ENCODE results near the gene CARMIL3.

Gene CARMIL3

GRCh38 chr14:24096545-24097181, 44.9 kb downstream of the CARMIL3 start:
- H3K4me3 ChIP-seq (ENCODE audit: low read depth, low read length), result no peak overlapping the region
- TF ChIP-seq, protein P1, sequence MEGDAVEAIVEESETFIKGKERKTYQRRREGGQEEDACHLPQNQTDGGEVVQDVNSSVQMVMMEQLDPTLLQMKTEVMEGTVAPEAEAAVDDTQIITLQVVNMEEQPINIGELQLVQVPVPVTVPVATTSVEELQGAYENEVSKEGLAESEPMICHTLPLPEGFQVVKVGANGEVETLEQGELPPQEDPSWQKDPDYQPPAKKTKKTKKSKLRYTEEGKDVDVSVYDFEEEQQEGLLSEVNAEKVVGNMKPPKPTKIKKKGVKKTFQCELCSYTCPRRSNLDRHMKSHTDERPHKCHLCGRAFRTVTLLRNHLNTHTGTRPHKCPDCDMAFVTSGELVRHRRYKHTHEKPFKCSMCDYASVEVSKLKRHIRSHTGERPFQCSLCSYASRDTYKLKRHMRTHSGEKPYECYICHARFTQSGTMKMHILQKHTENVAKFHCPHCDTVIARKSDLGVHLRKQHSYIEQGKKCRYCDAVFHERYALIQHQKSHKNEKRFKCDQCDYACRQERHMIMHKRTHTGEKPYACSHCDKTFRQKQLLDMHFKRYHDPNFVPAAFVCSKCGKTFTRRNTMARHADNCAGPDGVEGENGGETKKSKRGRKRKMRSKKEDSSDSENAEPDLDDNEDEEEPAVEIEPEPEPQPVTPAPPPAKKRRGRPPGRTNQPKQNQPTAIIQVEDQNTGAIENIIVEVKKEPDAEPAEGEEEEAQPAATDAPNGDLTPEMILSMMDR (IDR thresholded peaks at IDR 0.05; ENCODE audit: insufficient read depth, low read depth, low read length, missing control alignments), result no peak
- no peak for DNase-seq (ENCODE audit: low read depth)

DNA sequence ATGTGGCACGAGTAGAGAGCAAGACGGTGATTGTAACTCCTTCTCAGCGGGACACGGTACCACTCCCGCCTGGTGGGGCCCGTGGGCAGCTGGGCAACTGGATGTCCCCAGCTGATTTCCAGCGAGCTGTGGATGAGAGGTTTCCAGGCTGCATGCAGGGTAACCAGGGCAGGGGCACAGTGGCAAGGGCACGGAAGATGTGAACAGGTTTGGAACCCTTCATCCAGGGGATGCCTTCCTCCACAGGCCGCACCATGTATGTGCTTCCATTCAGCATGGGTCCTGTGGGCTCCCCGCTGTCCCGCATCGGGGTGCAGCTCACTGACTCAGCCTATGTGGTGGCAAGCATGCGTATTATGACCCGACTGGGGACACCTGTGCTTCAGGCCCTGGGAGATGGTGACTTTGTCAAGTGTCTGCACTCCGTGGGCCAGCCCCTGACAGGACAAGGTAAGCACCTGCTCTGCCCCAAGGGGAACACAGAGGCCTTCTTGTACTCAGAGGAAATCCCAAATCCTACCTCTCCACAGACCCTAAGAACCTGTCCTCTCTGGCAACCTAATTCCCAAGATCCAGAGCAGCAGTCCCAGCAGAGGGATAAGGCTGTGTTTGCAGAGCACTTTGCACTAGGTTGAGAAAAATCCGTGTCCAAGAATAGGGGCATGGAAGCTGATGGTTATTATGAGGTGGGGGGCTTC, 46.6 kb downstream of the CARMIL3 start:
- TF ChIP-seq, protein P1 (IDR thresholded peaks at IDR 0.05; ENCODE audit: insufficient read depth, low read depth, low read length, missing control alignments), result no peak
- no peak for DNase-seq (ENCODE audit: low read depth)
- H3K4me3 ChIP-seq (ENCODE audit: low read depth, low read length), result no peak overlapping the region

DNA sequence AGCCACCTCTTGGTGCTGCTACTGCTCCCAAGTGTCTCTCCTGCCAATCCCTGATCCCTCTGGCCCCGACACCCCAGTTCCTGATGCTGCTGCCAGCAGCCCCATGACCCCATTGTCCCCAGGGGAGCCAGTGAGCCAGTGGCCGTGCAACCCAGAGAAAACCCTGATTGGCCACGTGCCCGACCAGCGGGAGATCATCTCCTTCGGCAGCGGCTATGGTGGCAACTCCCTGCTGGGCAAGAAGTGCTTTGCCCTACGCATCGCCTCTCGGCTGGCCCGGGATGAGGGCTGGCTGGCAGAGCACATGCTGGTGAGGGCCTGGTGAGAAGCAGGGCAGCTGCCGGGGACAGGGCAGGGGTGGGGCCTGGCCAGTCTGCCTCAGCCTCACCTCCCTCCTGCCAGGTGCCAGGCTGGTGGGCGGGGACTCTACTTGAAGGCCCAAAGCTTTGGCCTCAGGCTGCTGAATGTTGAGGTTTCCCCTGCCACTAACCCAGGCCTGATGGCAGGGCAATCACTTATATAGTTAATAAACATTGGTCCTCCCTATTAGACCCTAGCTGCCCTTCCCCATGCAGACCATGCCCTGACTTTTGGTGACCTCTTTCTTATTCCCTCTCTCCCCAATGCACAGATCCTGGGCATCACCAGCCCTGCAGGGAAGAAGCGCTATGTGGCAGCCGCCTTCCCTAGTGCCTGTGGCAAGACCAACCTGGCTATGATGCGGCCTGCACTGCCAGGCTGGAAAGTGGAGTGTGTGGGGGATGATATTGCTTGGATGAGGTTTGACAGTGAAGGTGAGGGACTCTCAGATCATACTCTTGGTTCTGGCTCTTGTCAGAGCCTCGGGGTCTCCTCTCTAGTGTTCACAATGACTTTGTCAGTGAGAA, 47.4 kb downstream of the CARMIL3 start:
- TF ChIP-seq, protein P1 (IDR thresholded peaks at IDR 0.05; ENCODE audit: insufficient read depth, low read depth, low read length, missing control alignments), result no peak
- no peak for DNase-seq (ENCODE audit: low read depth)
- no peak overlapping the region for H3K4me3 ChIP-seq (ENCODE audit: low read depth, low read length)

DNA sequence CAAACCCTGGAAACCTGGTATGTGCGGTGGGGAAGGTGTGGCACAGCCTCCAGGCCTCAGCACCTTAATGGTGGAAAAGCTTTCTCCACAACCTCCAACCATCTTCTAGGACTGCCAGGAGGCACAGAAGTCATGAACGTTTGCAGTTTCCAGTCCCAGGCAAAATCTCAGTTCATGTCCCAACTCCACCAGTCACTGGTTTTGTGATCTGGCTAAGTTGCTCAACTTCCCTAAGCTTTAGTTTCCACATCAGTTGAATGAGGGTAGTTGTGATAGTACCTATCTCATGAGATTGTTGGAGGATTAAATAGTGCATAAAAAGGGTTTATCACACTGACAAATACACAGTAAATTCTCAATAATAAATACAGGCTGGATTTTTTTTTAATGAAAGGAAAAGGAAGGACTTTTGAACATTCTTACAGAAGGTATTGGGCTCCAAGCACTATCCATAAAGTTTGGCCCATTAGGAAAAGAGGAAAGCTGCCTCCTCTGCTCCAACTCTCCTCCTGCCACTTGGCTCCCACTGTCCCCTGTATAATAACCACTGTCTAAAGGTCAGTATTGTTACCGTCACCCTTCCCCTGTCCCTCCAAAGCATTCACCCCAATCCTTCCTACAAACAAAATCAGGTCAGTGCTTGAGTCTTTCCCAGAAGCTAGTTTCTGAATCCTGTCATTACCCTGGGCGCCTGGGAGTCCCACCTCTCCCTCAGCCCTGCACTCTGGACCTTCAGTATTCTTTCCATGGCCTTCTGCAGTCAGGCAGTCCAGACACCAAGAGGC, 48.6 kb downstream of the CARMIL3 start:
- no peak overlapping the region for H3K4me3 ChIP-seq (ENCODE audit: low read depth, low read length)
- DNase-seq (ENCODE audit: low read depth), result no peak
- TF ChIP-seq, protein P1 (IDR thresholded peaks at IDR 0.05; ENCODE audit: insufficient read depth, low read depth, low read length, missing control alignments), result no peak

GRCh38 chr14:24100982-24101494, 49.2 kb downstream of the CARMIL3 start:
- H3K4me3 ChIP-seq (ENCODE audit: low read depth, low read length), result no peak overlapping the region
- TF ChIP-seq, protein P1 (IDR thresholded peaks at IDR 0.05; ENCODE audit: insufficient read depth, low read depth, low read length, missing control alignments), result no peak
- DNase-seq (ENCODE audit: low read depth), result no peak

DNA sequence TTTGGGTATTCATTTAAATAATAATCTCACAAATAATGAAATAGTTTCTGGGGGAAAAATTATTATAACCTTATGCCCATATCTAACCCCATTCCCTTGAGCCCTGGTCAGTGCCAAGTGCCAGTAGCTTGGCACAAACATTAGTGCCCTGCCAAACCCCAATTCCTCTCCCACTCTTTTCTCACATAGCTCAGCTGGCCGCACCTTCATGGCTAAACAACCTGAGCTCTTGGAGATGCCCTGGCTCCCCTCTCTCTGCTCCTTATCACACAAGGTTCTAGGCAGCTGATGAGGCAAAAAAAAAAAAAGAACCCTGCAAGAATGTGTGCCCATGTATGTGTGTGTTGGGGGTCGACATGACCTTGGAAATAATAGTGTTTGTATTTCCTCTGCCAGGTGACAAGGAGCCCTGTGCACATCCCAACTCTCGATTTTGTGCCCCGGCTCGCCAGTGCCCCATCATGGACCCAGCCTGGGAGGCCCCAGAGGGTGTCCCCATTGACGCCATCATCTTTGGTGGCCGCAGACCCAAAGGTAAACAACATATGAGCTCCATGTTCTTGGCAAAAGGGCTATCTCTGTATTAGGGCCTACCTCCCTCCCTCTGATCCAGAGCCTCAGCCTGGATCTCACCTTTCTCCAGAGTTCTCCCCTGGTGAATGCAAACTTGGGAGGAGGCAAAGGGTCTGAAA, 50.7 kb downstream of the CARMIL3 start:
- TF ChIP-seq, protein P1 (IDR thresholded peaks at IDR 0.05; ENCODE audit: insufficient read depth, low read depth, low read length, missing control alignments), result no peak
- H3K4me3 ChIP-seq (ENCODE audit: low read depth, low read length), result no peak overlapping the region
- no peak for DNase-seq (ENCODE audit: low read depth)

Data from GM12865 (cell line).